Astrocyte of the spinal cord (primary cell): Measurements from ENCODE around the gene PTPN13.
A peak's percentile ranks its signal among the peaks of the same experiment; 100 is the strongest.

Source experiments
- DNase-seq: peaks from one replicate; pipeline ENCODE4 v3.0.0; 2011; ENCODE audit warnings: low read depth, low spot score
- H3K4me3 ChIP-seq: 2 replicates; pipeline ENCODE4 v1.5.1; 2011; ENCODE audit warnings: low read depth, mild to moderate bottlenecking, low read length, moderate library complexity
- CTCF ChIP-seq: IDR thresholded peaks from 2 replicates; pipeline ENCODE4 v1.5.1; 2012; ENCODE audit warnings: low read depth, mild to moderate bottlenecking, low read length, inconsistent platforms
- in situ Hi-C: cut with HindIII; loops from 2 replicates; pipeline ENCODE4 v1.10.0; 2017; ENCODE audit warnings: low sequenced_read_pairs

The PTPN13 gene

GRCh38 chr4:86631166-86631565 is 37.1 kb downstream of the PTPN13 start:
- DNase-seq, result no peak
- H3K4me3 ChIP-seq, result no peak overlapping the region
- TF ChIP-seq CTCF, result no peak
- in situ Hi-C loops, result no loop called here

- in situ Hi-C loops, result no loop called here
- no peak for TF ChIP-seq CTCF
- H3K4me3 ChIP-seq, result no peak overlapping the region
- DNase-seq, result peak; percentile 25
Observed at GRCh38 chr4:86633854-86634253, 39.7 kb downstream of the PTPN13 start.

GRCh38 chr4:86640469-86640868 is 46.4 kb downstream of the PTPN13 start:
- no peak for TF ChIP-seq CTCF

GRCh38 chr4:86641516-86642090 is 47.5 kb downstream of the PTPN13 start:
- no peak overlapping the region for H3K4me3 ChIP-seq
- no peak for TF ChIP-seq CTCF
- in situ Hi-C loops, result no loop called here
- no peak for DNase-seq

More at GRCh38 chr4:86640469-86640868, 46.4 kb downstream of the PTPN13 start:
- no peak overlapping the region for H3K4me3 ChIP-seq
- in situ Hi-C loops, result no loop called here
- DNase-seq, result peak; percentile 25

GRCh38 chr4:86644892-86645291 is 50.8 kb downstream of the PTPN13 start:
- in situ Hi-C loops, result no loop called here
- no peak for DNase-seq
- H3K4me3 ChIP-seq, result no peak overlapping the region
- no peak for TF ChIP-seq CTCF

GRCh38 chr4:86652332-86652932 is 58.3 kb downstream of the PTPN13 start:
- in situ Hi-C loops, result no loop called here
- no peak for DNase-seq
- no peak overlapping the region for H3K4me3 ChIP-seq
- TF ChIP-seq CTCF, result no peak
